GM12865 (cell line): ENCODE data around the gene GRAMD4.

Experiments
- DNase-seq: peaks from one replicate; pipeline ENCODE4 v3.0.0; 2010; ENCODE audit warnings: low read depth
- H3K4me3 ChIP-seq: 2 replicates; pipeline ENCODE4 v1.5.1; 2011; ENCODE audit warnings: mild to moderate bottlenecking, low read depth, low read length, control low read depth
- CTCF ChIP-seq: IDR thresholded peaks from 2 replicates; pipeline ENCODE4 v1.5.1; 2011; ENCODE audit warnings: low read length, control low read depth, low read depth, inconsistent platforms; ENCODE audit not compliant: insufficient read depth; ENCODE audit errors: missing control alignments

Gene GRAMD4

GRCh38 chr22:46607483-46608114 is 12.6 kb upstream of the GRAMD4 start:
- DNase-seq, result no peak
- no peak for TF ChIP-seq CTCF
- H3K4me3 ChIP-seq, result no peak overlapping the region

GRCh38 chr22:46609175-46609690 is 11.0 kb upstream of the GRAMD4 start:
- no peak overlapping the region for H3K4me3 ChIP-seq
- no peak for TF ChIP-seq CTCF
- DNase-seq, result no peak

- no peak for TF ChIP-seq CTCF
- DNase-seq, result no peak
- H3K4me3 ChIP-seq, result no peak overlapping the region
Measured at GRCh38 chr22:46609724-46610201, 10.4 kb upstream of the GRAMD4 start.

GRCh38 chr22:46610356-46610755 is 9.8 kb upstream of the GRAMD4 start:
- no peak overlapping the region for H3K4me3 ChIP-seq
- no peak for TF ChIP-seq CTCF
- DNase-seq, result no peak

GRCh38 chr22:46611189-46611588 is 9.0 kb upstream of the GRAMD4 start:
- no peak for DNase-seq
- TF ChIP-seq CTCF, result no peak
- no peak overlapping the region for H3K4me3 ChIP-seq

- H3K4me3 ChIP-seq, result no peak overlapping the region
- TF ChIP-seq CTCF, result no peak
- no peak for DNase-seq
Measured at GRCh38 chr22:46612341-46612903, 7.8 kb upstream of the GRAMD4 start.
